Prostate gland (tissue), 2 donors: ENCODE results near the gene THSD7A. TPM values are rescaled to one million over a fixed set of nuclear protein-coding genes. Genes with fewer than 3 reads are reported as not detected.
A peak's percentile ranks its signal among the peaks of the same experiment; 100 is the strongest.

Experiments used
- DNase-seq: peaks from one replicate; pipeline ENCODE4 v3.0.0-alpha.2; 2019; ENCODE audit warnings: low spot score
- H3K27ac ChIP-seq, 2 donors: fragments of 200-600 bp; sonication (generic); 2 replicates each; pipeline ENCODE4 v1.5.1; 2017 to 2019
- H3K27me3 ChIP-seq: fragments of 200-600 bp; sonication (generic); replicated peaks from 2 replicates; pipeline ENCODE4 v1.5.1; 2019; ENCODE audit not compliant: insufficient read depth
- H3K36me3 ChIP-seq, 2 donors: fragments of 200-600 bp; sonication (generic); 1 replicate in 1 of 2; 2 replicates in 1 of 2; pipeline versions ENCODE4 v1.5.1 to v1.8.1; 2017 to 2019
- H3K4me1 ChIP-seq: fragments of 200-600 bp; sonication (generic); replicated peaks from 2 replicates; pipeline ENCODE4 v1.5.1; 2019
- H3K4me3 ChIP-seq, 2 donors: fragments of 200-600 bp; sonication (generic); 2 replicates each; pipeline ENCODE4 v1.5.1; 2017 to 2019
- H3K9me3 ChIP-seq: fragments of 200-600 bp; sonication (generic); 2 replicates; pipeline ENCODE4 v1.5.1; 2017
- POLR2A ChIP-seq: fragments of 450-650 bp; IDR thresholded peaks from one replicate; pipeline ENCODE4 v1.6.1; 2016; ENCODE audit warnings: antibody characterized with exemption, mild to moderate bottlenecking
- POLR2AphosphoS5 ChIP-seq: sonication (generic); formaldehyde crosslinking; IDR thresholded peaks from one replicate; pipeline ENCODE4 v1.6.1; 2017; ENCODE audit warnings: antibody characterized with exemption
- WGBS: methylation state at CpG from one replicate; pipeline ENCODE4 v1.1.5; 2018; 5-methylcytosine and 5-hydroxymethylcytosine counted together
- intact Hi-C: fragments of 100-400 bp; cut with DNase I; formaldehyde crosslinking; loops from one replicate; pipeline ENCODE4 v1.14.2; 2022
- total RNA-seq, 2 donors: library from RNA; depleted of rRNA; stranded (reverse); fragments of >200 nt; gene quantifications; one replicate each; pipeline ENCODE4 v1.1.0, GENCODE V29; 2016
- TF ChIP-seq, protein P1 (sequence below), 4 experiments: fragments of 200-600 bp in 2 of 4; fragments of 450-650 bp in 2 of 4; sonication (generic) in 2 of 4; IDR thresholded peaks; 1 replicate in 3 of 4; 2 replicates in 1 of 4; pipeline ENCODE4 v1.5.1; 2016 to 2019; ENCODE audit warnings: antibody characterized with exemption in 4 of 4, mild to moderate bottlenecking in 2 of 4, moderate library complexity in 2 of 4

Gene THSD7A
- total RNA-seq, 2 donors from 2014 or later: 3.1 to 9.9 TPM

DNA sequence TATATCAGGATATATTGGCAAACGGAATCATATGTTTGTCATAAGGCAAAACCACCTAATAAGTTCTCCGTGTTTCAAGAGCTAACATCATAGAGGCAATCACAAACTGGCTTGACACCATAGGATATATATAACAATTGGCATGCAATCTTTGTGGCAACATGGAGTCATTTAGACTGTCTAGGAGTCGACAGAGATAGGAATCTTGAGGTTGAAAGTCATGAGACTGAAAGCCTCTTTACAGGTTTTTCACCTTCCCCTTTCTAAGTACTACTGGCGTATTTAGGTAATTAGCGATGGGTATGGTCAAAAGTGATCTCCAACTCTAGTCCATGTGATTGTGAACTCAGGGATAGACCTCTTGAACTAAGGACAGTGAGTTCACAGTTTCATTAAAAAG lies 63.7 kb downstream of the THSD7A start:
- no peaks in the 10 kb centered on the region for H3K4me1 ChIP-seq
- H3K27ac ChIP-seq: no peak overlapping the region
- intact Hi-C loops: no loop called here
- H3K27me3 ChIP-seq: no peaks in the 10 kb centered on the region
- no peaks in the 10 kb centered on the region for H3K9me3 ChIP-seq
- TF ChIP-seq, protein P1, sequence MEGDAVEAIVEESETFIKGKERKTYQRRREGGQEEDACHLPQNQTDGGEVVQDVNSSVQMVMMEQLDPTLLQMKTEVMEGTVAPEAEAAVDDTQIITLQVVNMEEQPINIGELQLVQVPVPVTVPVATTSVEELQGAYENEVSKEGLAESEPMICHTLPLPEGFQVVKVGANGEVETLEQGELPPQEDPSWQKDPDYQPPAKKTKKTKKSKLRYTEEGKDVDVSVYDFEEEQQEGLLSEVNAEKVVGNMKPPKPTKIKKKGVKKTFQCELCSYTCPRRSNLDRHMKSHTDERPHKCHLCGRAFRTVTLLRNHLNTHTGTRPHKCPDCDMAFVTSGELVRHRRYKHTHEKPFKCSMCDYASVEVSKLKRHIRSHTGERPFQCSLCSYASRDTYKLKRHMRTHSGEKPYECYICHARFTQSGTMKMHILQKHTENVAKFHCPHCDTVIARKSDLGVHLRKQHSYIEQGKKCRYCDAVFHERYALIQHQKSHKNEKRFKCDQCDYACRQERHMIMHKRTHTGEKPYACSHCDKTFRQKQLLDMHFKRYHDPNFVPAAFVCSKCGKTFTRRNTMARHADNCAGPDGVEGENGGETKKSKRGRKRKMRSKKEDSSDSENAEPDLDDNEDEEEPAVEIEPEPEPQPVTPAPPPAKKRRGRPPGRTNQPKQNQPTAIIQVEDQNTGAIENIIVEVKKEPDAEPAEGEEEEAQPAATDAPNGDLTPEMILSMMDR (IDR thresholded peaks at IDR 0.05): no peak
- TF ChIP-seq POLR2A (no peak), POLR2AphosphoS5 (no peak)
- 77% methylated on average over 5 of the region's 5 CpGs for WGBS
- no peaks in the 10 kb centered on the region for H3K36me3 ChIP-seq
- H3K4me3 ChIP-seq: no peak overlapping the region
- no peak for DNase-seq

DNA sequence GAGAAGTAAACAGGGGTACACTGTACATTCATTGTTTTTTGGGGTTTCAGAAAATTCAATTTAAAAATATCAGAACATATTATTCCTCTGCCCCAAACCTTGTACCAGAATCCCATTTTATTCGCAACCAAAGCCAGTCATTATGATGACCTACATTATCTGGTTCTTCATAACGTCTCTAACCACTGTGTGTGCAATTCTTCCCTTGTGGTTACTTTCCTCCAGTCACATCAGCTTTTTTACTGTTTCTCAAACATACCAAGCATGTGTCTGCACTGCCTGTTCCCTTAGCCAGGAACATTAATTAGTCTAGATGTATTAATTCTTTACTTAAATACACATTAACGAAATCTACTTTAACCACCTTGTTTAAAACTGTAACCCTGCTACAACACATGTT lies 64.8 kb downstream of the THSD7A start:
- TF ChIP-seq, protein P1 (IDR thresholded peaks at IDR 0.05): no peak
- TF ChIP-seq POLR2A (no peak), POLR2AphosphoS5 (no peak)
- H3K27me3 ChIP-seq: no peaks in the 10 kb centered on the region
- H3K9me3 ChIP-seq: no peaks in the 10 kb centered on the region
- 75% methylated on average over 3 of the region's 3 CpGs for WGBS
- H3K36me3 ChIP-seq: no peaks in the 10 kb centered on the region
- H3K4me3 ChIP-seq: no peak overlapping the region
- intact Hi-C loops: no loop called here
- no peak for DNase-seq
- no peaks in the 10 kb centered on the region for H3K4me1 ChIP-seq
- no peak overlapping the region for H3K27ac ChIP-seq

DNA sequence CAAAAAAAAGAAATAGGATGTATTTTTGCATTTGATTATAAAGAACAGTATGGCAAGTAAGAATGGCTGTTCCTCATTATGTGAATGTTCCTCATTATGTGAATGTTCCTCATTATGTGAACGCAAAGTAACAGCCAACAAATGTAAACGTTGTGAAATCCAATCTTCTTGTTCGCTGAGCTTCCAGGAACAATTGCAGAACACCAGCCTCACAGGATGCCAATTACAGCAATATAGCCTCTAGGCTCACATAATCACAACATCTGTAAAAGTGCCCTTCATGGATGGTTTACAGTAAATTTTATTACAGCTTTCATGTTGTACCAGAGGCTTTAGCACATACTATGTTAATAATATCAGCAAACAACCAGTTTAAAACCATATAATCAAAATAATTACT lies 71.6 kb downstream of the THSD7A start:
- Histone ChIP-seq H3K36me3 (no peaks in the 10 kb centered on the region), H3K27me3 (no peaks in the 10 kb centered on the region), H3K9me3 (no peaks in the 10 kb centered on the region), H3K4me3 (no peak overlapping the region), H3K27ac (no peak overlapping the region), H3K4me1 (no peaks in the 10 kb centered on the region)
- intact Hi-C loops: no loop called here
- 32% methylated on average over 3 of the region's 3 CpGs for WGBS
- peak; percentile 77 for TF ChIP-seq POLR2AphosphoS5
- TF ChIP-seq, protein P1 (IDR thresholded peaks at IDR 0.05): no peak
- TF ChIP-seq POLR2A: no peak
- DNase-seq: peak; percentile 32

DNA sequence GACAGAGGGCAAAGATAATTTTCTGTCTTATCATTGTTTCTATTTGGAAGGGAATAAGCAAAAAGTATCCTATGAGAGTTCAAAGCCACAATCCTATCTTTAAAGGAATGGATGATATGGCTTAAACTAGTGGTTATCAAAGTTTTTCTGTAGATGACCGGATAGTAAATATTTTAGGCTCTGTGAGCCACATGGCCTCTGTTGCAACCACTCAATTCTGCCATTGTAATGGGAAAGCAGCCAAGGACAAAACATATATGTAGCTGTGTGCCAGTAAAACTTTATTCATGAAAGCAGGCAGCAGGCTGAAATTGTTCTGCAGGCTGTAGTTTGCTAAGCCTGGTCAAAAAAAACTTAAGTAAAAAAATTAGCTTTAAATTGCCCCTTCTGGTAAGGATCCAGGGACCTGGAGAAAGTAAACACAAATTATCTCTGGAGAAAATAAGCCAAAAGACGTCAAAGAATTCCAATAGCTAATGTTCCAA lies 73.3 kb downstream of the THSD7A start:
- H3K4me1 ChIP-seq: no peaks in the 10 kb centered on the region
- no peak overlapping the region for H3K4me3 ChIP-seq
- H3K27me3 ChIP-seq: no peaks in the 10 kb centered on the region
- no peak for DNase-seq
- no peak overlapping the region for H3K27ac ChIP-seq
- intact Hi-C loops: no loop called here
- 61% methylated on average over 2 of the region's 2 CpGs for WGBS
- H3K9me3 ChIP-seq: no peaks in the 10 kb centered on the region
- no peaks in the 10 kb centered on the region for H3K36me3 ChIP-seq
- TF ChIP-seq, protein P1 (IDR thresholded peaks at IDR 0.05): no peak
- TF ChIP-seq POLR2A (no peak), POLR2AphosphoS5 (no peak)

DNA sequence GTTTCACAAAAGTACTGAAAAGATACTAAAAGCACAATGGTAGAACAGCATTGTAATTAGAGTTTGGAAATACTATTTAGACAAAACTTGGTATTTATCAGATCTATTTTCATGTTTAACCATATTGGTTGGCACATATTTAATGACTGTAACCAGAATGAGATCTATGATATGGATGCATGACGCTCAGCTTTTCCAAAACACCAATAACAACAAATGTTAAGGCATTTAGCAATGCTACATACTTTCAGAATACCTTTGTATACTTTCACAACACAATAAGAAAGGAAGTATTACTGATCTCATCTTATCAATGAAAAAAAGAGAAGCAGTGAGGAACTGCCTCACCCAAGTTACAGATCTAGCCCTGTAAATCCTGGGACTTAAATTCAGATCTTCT lies 74.8 kb downstream of the THSD7A start:
- Histone ChIP-seq H3K27ac (no peak overlapping the region), H3K27me3 (no peaks in the 10 kb centered on the region), H3K36me3 (no peaks in the 10 kb centered on the region), H3K9me3 (no peaks in the 10 kb centered on the region), H3K4me3 (no peak overlapping the region), H3K4me1 (no peaks in the 10 kb centered on the region)
- 93% methylated on average over 1 of the region's 1 CpG for WGBS
- intact Hi-C loops: no loop called here
- TF ChIP-seq, protein P1 (IDR thresholded peaks at IDR 0.05): no peak
- TF ChIP-seq POLR2AphosphoS5 (no peak), POLR2A (no peak)
- no peak for DNase-seq
